Activated naive CD8-positive, alpha-beta T cell treated with anti-CD3 and anti-CD28 coated beads for 36 hours (primary cell): ENCODE measurements around the gene PRPH2. TPM values are rescaled to one million over a fixed set of nuclear protein-coding genes. Genes with fewer than 3 reads are reported as not detected.

ENCODE experiments used
- DNase-seq: peaks from one replicate; pipeline ENCODE4 v3.0.0; 2021
- H3K27ac Mint-ChIP-seq: one replicate; pipeline ENCODE4 v1.8.0; 2022; ENCODE audit warnings: mild to moderate bottlenecking, moderate library complexity, mixed read lengths
- H3K27me3 Mint-ChIP-seq: one replicate; pipeline ENCODE4 v1.8.0; 2022; ENCODE audit warnings: mild to moderate bottlenecking, mixed read lengths
- H3K36me3 Mint-ChIP-seq: one replicate; pipeline ENCODE4 v1.8.0; 2021; ENCODE audit warnings: mild to moderate bottlenecking, mixed read lengths
- H3K4me1 Mint-ChIP-seq: one replicate; pipeline ENCODE4 v1.8.0; 2021; ENCODE audit warnings: mixed read lengths
- H3K4me3 Mint-ChIP-seq: one replicate; pipeline ENCODE4 v1.8.0; 2022; ENCODE audit warnings: mild to moderate bottlenecking, moderate library complexity, mixed read lengths
- H3K9me3 Mint-ChIP-seq: one replicate; pipeline ENCODE4 v1.8.0; 2022; ENCODE audit warnings: mixed read lengths
- total RNA-seq, 2 experiments: library from RNA; stranded (reverse); gene quantifications; one replicate each; pipeline ENCODE4 v1.2.3, GENCODE V29; 2021

Gene PRPH2
- total RNA-seq, 2 experiments from 2014 or later: 0.06 TPM; not detected in 1

DNA sequence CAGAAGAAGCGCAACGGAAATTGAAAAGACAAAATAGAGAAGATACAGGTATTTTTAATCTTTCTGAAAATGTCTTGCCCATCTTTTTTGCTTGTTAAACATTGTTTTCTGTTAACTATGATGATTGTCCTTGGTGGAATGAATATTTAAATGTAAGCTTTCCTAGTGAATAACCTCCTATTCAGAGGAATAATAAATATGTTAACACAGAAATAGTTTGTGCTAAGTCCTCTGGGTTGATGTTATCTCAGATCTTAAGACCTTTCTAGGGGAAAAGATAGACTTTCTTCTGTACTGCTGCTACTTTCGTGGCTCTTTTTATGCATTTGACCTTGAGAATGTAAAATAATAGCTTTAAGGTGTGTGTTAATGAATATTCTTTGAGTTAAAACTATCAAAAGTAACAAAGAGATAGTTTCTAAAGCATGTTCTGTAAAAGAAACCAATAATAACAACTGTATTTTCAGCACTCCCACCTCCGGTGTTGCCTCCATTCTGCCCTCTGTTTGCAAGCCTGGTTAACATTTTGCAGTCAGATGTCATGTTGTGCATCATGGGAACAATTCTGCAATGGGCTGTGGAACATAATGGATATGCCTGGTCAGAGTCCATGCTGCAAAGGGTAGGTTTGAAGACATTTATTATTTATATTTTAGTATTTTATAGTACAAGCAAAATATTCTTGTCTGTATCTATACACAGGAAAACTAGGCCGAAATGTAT is 70.2 kb downstream of the PRPH2 start:
- Mint-ChIP-seq H3K27me3 (no peaks in the 10 kb centered on the region), H3K4me1 (no peaks in the 10 kb centered on the region), H3K9me3 (no peaks in the 10 kb centered on the region), H3K4me3 (no peak overlapping the region), H3K36me3 (peaks cover 2% of the 10 kb centered on the region), H3K27ac (no peak overlapping the region)
- no peak for DNase-seq

Other genes starting within 250 kb of the PRPH2 start
- gene UBR2, start 158.6 kb downstream of the PRPH2 start, total RNA-seq: 10 to 100 TPM; 18.7 to 19.5 TPM
- 10 to 100 TPM; 16.8 to 18.3 TPM for gene TBCC, start 23.5 kb upstream of the PRPH2 start, total RNA-seq
- 10 to 100 TPM; 10.6 to 10.7 TPM for gene BICRAL, start 59.5 kb upstream of the PRPH2 start, total RNA-seq
- 100 to 1,000 TPM; 193 to 200 TPM for gene RPL7L1, start 157.0 kb upstream of the PRPH2 start, total RNA-seq
- gene PTCRA, start 193.5 kb upstream of the PRPH2 start, total RNA-seq: not detected
- 10 to 100 TPM; 53.6 to 55.7 TPM for gene CNPY3, start 206.9 kb upstream of the PRPH2 start, total RNA-seq
- under 1 TPM; 0.20 to 0.35 TPM for gene GNMT, start 238.2 kb upstream of the PRPH2 start, total RNA-seq